ENCODE data around the gene TCEANC2.
"Not testable (repeated sequence)": the region's sequence is repeated elsewhere in the genome, so short reads cannot be mapped to it uniquely, and the experiment has no call there.

Gene TCEANC2

GRCh38 chr1:54028306-54029251 lies 24.8 kb upstream of the TCEANC2 start:
- no peak for DNase-seq

- no peak for DNase-seq
These were observed 15.9 kb upstream of the TCEANC2 start for GRCh38 chr1:54037476-54037875.

- no peak for DNase-seq
These were observed 11.6 kb upstream of the TCEANC2 start for GRCh38 chr1:54041806-54042205.

- DNase-seq = no peak
These were observed 7.9 kb upstream of the TCEANC2 start for GRCh38 chr1:54045496-54045895.

- peak; percentile 49 for DNase-seq
These were observed 6.6 kb upstream of the TCEANC2 start for GRCh38 chr1:54046671-54047383.

GRCh38 chr1:54047384-54048305 lies 5.8 kb upstream of the TCEANC2 start:
- DNase-seq = peak; percentile 49

- DNase-seq = not testable (repeated sequence)
These were observed 3.0 kb upstream of the TCEANC2 start for GRCh38 chr1:54050435-54050834.

GRCh38 chr1:54051933-54052430 lies 1.4 kb upstream of the TCEANC2 start:
- DNase-seq = peak; percentile 48

- peak; percentile 68 for DNase-seq
These were observed 926 bp upstream of the TCEANC2 start for GRCh38 chr1:54052431-54052933.

- peak; percentile 64 for DNase-seq
These were observed 483 bp downstream of the TCEANC2 start for GRCh38 chr1:54053745-54054437.

- DNase-seq = peak; percentile 56
These were observed 986 bp downstream of the TCEANC2 start for GRCh38 chr1:54054438-54054749.

GRCh38 chr1:54064299-54064698 lies 10.9 kb downstream of the TCEANC2 start:
- DNase-seq = no peak

GRCh38 chr1:54069791-54070170 lies 16.4 kb downstream of the TCEANC2 start:
- DNase-seq = no peak

GRCh38 chr1:54070171-54070837 lies 16.9 kb downstream of the TCEANC2 start:
- peak; percentile 82 for DNase-seq

- DNase-seq = no peak
These were observed 24.0 kb downstream of the TCEANC2 start for GRCh38 chr1:54077359-54077758.

GRCh38 chr1:54080598-54081049 lies 27.2 kb downstream of the TCEANC2 start:
- DNase-seq = no peak

GRCh38 chr1:54081306-54082270 lies 28.2 kb downstream of the TCEANC2 start:
- DNase-seq = peak; percentile 83

GRCh38 chr1:54084794-54085193 lies 31.4 kb downstream of the TCEANC2 start:
- no peak for DNase-seq

- DNase-seq = no peak
These were observed 33.3 kb downstream of the TCEANC2 start for GRCh38 chr1:54086754-54087153.

GRCh38 chr1:54088385-54088784 lies 35.0 kb downstream of the TCEANC2 start:
- DNase-seq = no peak
